Measurements from ENCODE around the gene TMEM91.

DNA sequence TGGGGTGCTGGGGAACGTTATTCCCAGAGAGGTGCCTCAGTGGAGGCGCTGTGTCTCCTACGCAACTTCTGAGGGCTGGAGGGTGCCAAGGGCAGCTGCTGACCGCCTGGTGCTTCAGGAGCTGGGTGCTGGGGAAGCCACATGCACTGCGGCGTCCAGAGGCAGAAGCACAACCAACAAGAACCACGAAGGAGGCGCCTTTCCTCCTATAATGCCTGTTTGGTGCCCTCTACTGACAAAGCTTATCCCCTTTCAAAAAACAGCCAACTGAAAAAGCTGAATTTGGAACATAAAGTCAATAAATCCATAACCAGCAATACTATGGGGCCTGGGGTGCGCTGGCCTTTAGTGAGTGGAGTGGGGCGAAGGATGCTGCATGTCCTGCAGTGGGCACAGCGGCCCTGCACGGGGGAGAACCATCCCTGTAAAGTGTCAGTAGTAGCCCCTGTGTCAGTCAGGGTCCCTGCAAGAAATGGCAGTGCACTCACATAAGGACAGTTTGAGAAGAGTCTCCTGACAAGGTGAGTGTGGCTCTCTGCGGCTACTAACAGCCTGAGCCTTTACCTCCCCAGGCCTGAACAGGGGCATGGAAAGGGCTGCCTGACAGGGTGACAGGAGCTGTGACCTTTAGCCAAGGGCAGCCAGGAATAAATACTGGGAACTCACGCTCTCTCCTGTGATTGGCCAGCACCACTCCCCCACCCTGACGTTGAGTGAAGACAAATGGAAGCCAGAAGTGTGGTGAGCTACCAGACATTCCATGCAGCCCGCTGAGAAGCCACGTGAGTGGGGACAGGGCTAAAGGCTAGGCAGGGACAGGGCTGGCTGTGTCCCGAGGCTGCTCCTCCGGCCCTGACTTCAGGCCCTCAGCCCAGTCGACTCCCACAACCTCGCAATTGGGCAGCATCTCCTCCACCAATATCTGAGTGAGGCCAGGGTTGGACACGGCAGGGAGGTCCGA, 55.4 kb downstream of the TMEM91 start:
- no peak for TF ChIP-seq EZH2 (IDR thresholded peaks at IDR 0.05)
- no peak for TF ChIP-seq EZH2phosphoT487 (IDR thresholded peaks at IDR 0.05)
- TF ChIP-seq, protein P1, sequence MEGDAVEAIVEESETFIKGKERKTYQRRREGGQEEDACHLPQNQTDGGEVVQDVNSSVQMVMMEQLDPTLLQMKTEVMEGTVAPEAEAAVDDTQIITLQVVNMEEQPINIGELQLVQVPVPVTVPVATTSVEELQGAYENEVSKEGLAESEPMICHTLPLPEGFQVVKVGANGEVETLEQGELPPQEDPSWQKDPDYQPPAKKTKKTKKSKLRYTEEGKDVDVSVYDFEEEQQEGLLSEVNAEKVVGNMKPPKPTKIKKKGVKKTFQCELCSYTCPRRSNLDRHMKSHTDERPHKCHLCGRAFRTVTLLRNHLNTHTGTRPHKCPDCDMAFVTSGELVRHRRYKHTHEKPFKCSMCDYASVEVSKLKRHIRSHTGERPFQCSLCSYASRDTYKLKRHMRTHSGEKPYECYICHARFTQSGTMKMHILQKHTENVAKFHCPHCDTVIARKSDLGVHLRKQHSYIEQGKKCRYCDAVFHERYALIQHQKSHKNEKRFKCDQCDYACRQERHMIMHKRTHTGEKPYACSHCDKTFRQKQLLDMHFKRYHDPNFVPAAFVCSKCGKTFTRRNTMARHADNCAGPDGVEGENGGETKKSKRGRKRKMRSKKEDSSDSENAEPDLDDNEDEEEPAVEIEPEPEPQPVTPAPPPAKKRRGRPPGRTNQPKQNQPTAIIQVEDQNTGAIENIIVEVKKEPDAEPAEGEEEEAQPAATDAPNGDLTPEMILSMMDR (IDR thresholded peaks at IDR 0.05) = peak; percentile 26

All from neural progenitor cell (in vitro differentiated cells).